ENCODE data around the gene SEC16A. TPM values are rescaled to one million over a fixed set of nuclear protein-coding genes. Genes with fewer than 3 reads are reported as not detected.

The SEC16A gene
- total and polyA plus RNA-seq, 4 donors = 21.7 to 96.1 (median 66.0) TPM

GRCh38 chr9:136412962-136413361 lies 69.9 kb downstream of the SEC16A start:
- Histone ChIP-seq H3K4me1 (ENCODE audit: control insufficient read depth in 4 of 4, insufficient read depth in 4 of 4, low read length in 3 of 4) (peaks cover 3 to 26% (median 21%) of the 10 kb centered on the region in 4 donors), H3K9me3 (ENCODE audit: control insufficient read depth in 4 of 4, low read length in 3 of 4) (no peaks in the 10 kb centered on the region), H3K9ac (ENCODE audit: low read depth in 1 of 2, low read length in 2 of 2) (no peak overlapping the region), H3K4me3 (ENCODE audit: low read depth in 1 of 3, low read length in 3 of 3) (no peak overlapping the region), H3K36me3 (ENCODE audit: control insufficient read depth in 4 of 4, insufficient read depth in 3 of 4, low read depth in 1 of 4, low read length in 3 of 4) (peaks cover 8 to 49% (median 23%) of the 10 kb centered on the region in 4 donors), H3K27me3 (ENCODE audit: control insufficient read depth in 4 of 4, insufficient read depth in 4 of 4, low read length in 3 of 4) (no peaks in the 10 kb centered on the region), H3K27ac (ENCODE audit: low read depth in 1 of 2, low read length in 2 of 2) (no peak overlapping the region)
- TF ChIP-seq EGR1 (IDR thresholded peaks at IDR 0.05; ENCODE audit: low read depth in 2 of 2) = no peak
- no peak for TF ChIP-seq YY1 (IDR thresholded peaks at IDR 0.05)
- no peak for TF ChIP-seq SP1 (IDR thresholded peaks at IDR 0.05)
- no peak for DNase-seq (ENCODE audit: low spot score)
- WGBS = 83% methylated on average over 9 of the region's 9 CpGs

GRCh38 chr9:136411378-136411777 lies 71.5 kb downstream of the SEC16A start:
- Histone ChIP-seq H3K27me3 (ENCODE audit: control insufficient read depth in 4 of 4, insufficient read depth in 4 of 4, low read length in 3 of 4) (no peaks in the 10 kb centered on the region), H3K9me3 (ENCODE audit: control insufficient read depth in 4 of 4, low read length in 3 of 4) (no peaks in the 10 kb centered on the region), H3K4me1 (ENCODE audit: control insufficient read depth in 4 of 4, insufficient read depth in 4 of 4, low read length in 3 of 4) (peaks cover 3 to 22% (median 17%) of the 10 kb centered on the region in 4 donors), H3K27ac (ENCODE audit: low read depth in 1 of 2, low read length in 2 of 2) (peak overlapping the region; percentile 82 to 88), H3K4me3 (ENCODE audit: low read depth in 1 of 3, low read length in 3 of 3) (peak overlapping the region; percentile 75 to 95 (median 88)), H3K36me3 (ENCODE audit: control insufficient read depth in 4 of 4, insufficient read depth in 3 of 4, low read depth in 1 of 4, low read length in 3 of 4) (peaks cover 13 to 47% (median 24%) of the 10 kb centered on the region in 4 donors), H3K9ac (ENCODE audit: low read depth in 1 of 2, low read length in 2 of 2) (peak overlapping the region; percentile 73 to 85)
- no peak for DNase-seq (ENCODE audit: low spot score)
- 33% methylated on average over 4 of the region's 4 CpGs for WGBS
- TF ChIP-seq REST (IDR thresholded peaks at IDR 0.05) = no peak
- no peak for TF ChIP-seq FOXA1 (IDR thresholded peaks at IDR 0.05)
- TF ChIP-seq GABPA (IDR thresholded peaks at IDR 0.05 in 1 of 2, conservative IDR thresholded peaks at IDR 0.05 in 1 of 2) = no peak
- no peak for TF ChIP-seq HNF4G (IDR thresholded peaks at IDR 0.05)
- no peak for TF ChIP-seq RXRA (IDR thresholded peaks at IDR 0.05)

GRCh38 chr9:136410500-136411287 lies 72.1 kb downstream of the SEC16A start, which contains the start of the genes ENTR1 and PMPCA:
ENTR1 (minus strand) TSS chr9:136410614; CDS start chr9:136410397, 217 bp downstream.
PMPCA (plus strand) TSS chr9:136410658; CDS start chr9:136410669, 11 bp downstream.
- peaks cover 3 to 22% (median 17%) of the 10 kb centered on the region in 4 donors for H3K4me1 ChIP-seq (ENCODE audit: control insufficient read depth in 4 of 4, insufficient read depth in 4 of 4, low read length in 3 of 4)
- no peaks in the 10 kb centered on the region for H3K9me3 ChIP-seq (ENCODE audit: control insufficient read depth in 4 of 4, low read length in 3 of 4)

More at GRCh38 chr9:136410500-136411287, 72.1 kb downstream of the SEC16A start, which contains the start of the genes ENTR1 and PMPCA:
- peaks cover 9 to 43% (median 22%) of the 10 kb centered on the region in 4 donors for H3K36me3 ChIP-seq (ENCODE audit: control insufficient read depth in 4 of 4, insufficient read depth in 3 of 4, low read depth in 1 of 4, low read length in 3 of 4)
- peak within 1 kb of the TSS; percentile 75 to 95 (median 88) for H3K4me3 ChIP-seq (ENCODE audit: low read depth in 1 of 3, low read length in 3 of 3)
- no peaks in the 10 kb centered on the region for H3K27me3 ChIP-seq (ENCODE audit: control insufficient read depth in 4 of 4, insufficient read depth in 4 of 4, low read length in 3 of 4)
- TF ChIP-seq EGR1 (IDR thresholded peaks at IDR 0.05; ENCODE audit: low read depth in 2 of 2) (peak; percentile 80 to 96), REST (IDR thresholded peaks at IDR 0.05) (peak; percentile 21), HNF4A (conservative IDR thresholded peaks at IDR 0.05) (no peak), YY1 (IDR thresholded peaks at IDR 0.05) (peak; percentile 99), HNF4G (IDR thresholded peaks at IDR 0.05) (no peak), GABPA (IDR thresholded peaks at IDR 0.05 in 1 of 2, conservative IDR thresholded peaks at IDR 0.05 in 1 of 2) (peak; percentile 79 to 94)
- peak within 1 kb of the TSS; percentile 82 to 88 for H3K27ac ChIP-seq (ENCODE audit: low read depth in 1 of 2, low read length in 2 of 2)
- WGBS = under 1% methylated on average over 83 of the region's 83 CpGs
- DNase-seq (ENCODE audit: low spot score) = peak; percentile 95
- peak within 1 kb of the TSS; percentile 73 to 85 for H3K9ac ChIP-seq (ENCODE audit: low read depth in 1 of 2, low read length in 2 of 2)

Measured in liver (tissue), 9 donors.